ENCODE data around the gene TRIP12. TPM values are rescaled to one million over a fixed set of nuclear protein-coding genes. Genes with fewer than 3 reads are reported as not detected.
A peak's percentile ranks its signal among the peaks of the same experiment; 100 is the strongest.

Gene TRIP12
- total RNA-seq, 2 experiments from 2014 or later: 151 to 178 TPM

DNA sequence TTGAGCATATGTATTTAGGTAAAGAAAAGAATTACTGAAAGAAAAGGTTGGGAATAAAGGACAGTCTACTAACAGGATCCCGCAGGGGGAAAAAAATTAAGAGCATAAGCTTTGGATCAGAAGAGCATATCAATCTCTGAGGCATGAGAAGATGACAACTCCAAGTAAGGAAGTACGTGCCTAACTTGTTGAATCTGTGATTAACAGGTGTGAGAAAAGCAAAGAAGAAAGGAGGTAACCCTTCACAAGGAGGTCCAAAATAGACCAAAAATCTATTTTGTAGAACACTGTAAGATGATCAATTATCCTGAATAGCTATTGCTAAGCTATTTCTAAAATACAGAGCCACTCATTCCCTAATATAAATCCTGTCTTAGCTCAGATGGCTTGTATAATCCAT lies 32.8 kb downstream of the TRIP12 start:
- TF ChIP-seq, protein P1, sequence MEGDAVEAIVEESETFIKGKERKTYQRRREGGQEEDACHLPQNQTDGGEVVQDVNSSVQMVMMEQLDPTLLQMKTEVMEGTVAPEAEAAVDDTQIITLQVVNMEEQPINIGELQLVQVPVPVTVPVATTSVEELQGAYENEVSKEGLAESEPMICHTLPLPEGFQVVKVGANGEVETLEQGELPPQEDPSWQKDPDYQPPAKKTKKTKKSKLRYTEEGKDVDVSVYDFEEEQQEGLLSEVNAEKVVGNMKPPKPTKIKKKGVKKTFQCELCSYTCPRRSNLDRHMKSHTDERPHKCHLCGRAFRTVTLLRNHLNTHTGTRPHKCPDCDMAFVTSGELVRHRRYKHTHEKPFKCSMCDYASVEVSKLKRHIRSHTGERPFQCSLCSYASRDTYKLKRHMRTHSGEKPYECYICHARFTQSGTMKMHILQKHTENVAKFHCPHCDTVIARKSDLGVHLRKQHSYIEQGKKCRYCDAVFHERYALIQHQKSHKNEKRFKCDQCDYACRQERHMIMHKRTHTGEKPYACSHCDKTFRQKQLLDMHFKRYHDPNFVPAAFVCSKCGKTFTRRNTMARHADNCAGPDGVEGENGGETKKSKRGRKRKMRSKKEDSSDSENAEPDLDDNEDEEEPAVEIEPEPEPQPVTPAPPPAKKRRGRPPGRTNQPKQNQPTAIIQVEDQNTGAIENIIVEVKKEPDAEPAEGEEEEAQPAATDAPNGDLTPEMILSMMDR (IDR thresholded peaks at IDR 0.05): no peak
- H3K27ac ChIP-seq (ENCODE audit: low read depth in 1 of 2, low read length in 2 of 2): no peak overlapping the region
- no peak for ATAC-seq (ENCODE audit: poor library complexity)
- intact Hi-C loops (cut with DNase I, micrococcal nuclease): no loop called here
- peaks cover 57% of the 10 kb centered on the region for H3K4me1 Mint-ChIP-seq (ENCODE audit: low read depth)
- H3K36me3 Mint-ChIP-seq (ENCODE audit: low read depth): peaks cover 61% of the 10 kb centered on the region
- no peaks in the 10 kb centered on the region for H3K27me3 ChIP-seq (ENCODE audit: control insufficient read depth in 1 of 2, insufficient read depth in 2 of 2, low read length in 2 of 2)
- ChIA-PET CTCF (interaction anchor here (1.0 to 1.4 kb wide), 2 partner anchors 15 to 88 kb away, joined by 3 to 4 read pairs; no protein-coding TSS in a partner anchor), POLR2A (interaction anchor here (0.8 kb wide), 1 partner anchor 10 kb away, joined by 5 read pairs; no protein-coding TSS in a partner anchor)
- H3K4me3 Mint-ChIP-seq: no peak overlapping the region
- H3K27me3 Mint-ChIP-seq: no peaks in the 10 kb centered on the region
- H3K27ac Mint-ChIP-seq: peak overlapping the region; percentile 15
- no peaks in the 10 kb centered on the region for H3K9me3 ChIP-seq (ENCODE audit: control insufficient read depth in 1 of 2, insufficient read depth in 1 of 2, low read length in 2 of 2)
- H3K4me3 ChIP-seq (ENCODE audit: low read length): no peak overlapping the region
- no peaks in the 10 kb centered on the region for H3K9me3 Mint-ChIP-seq
- peaks cover 3% of the 10 kb centered on the region for H3K4me1 ChIP-seq (ENCODE audit: insufficient read depth, low read length)
- no peak for DNase-seq
- peaks cover 26% of the 10 kb centered on the region for H3K36me3 ChIP-seq (ENCODE audit: insufficient read depth, low read length)

DNA sequence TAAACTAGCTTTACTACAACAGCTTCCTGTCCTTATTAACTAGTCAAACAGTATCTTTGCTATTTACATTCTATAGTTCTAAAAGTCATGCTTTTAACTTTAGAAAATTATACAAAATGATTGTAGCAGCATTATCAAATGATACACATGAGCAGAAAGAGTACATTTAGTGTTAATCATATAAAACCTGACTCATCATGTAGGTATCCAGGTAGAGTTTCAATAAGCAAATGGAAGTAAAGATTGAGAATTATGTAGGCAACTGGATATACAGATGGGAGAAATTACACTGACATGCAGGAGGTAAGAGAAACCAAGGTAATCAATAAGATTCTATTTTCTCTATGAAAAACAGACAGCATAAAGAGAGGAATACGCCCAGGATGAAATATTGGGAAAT lies 33.8 kb downstream of the TRIP12 start:
- Histone ChIP-seq H3K4me3 (ENCODE audit: low read length) (no peak overlapping the region), H3K9me3 (ENCODE audit: control insufficient read depth in 1 of 2, insufficient read depth in 1 of 2, low read length in 2 of 2) (no peaks in the 10 kb centered on the region), H3K27ac (ENCODE audit: low read depth in 1 of 2, low read length in 2 of 2) (no peak overlapping the region), H3K27me3 (ENCODE audit: control insufficient read depth in 1 of 2, insufficient read depth in 2 of 2, low read length in 2 of 2) (no peaks in the 10 kb centered on the region), H3K4me1 (ENCODE audit: insufficient read depth, low read length) (no peaks in the 10 kb centered on the region), H3K36me3 (ENCODE audit: insufficient read depth, low read length) (peaks cover 21% of the 10 kb centered on the region)
- Mint-ChIP-seq H3K27ac (peak overlapping the region; percentile 3), H3K36me3 (ENCODE audit: low read depth) (peaks cover 58% of the 10 kb centered on the region), H3K27me3 (no peaks in the 10 kb centered on the region), H3K4me1 (ENCODE audit: low read depth) (peaks cover 59% of the 10 kb centered on the region), H3K4me3 (no peak overlapping the region), H3K9me3 (no peaks in the 10 kb centered on the region)
- TF ChIP-seq, protein P1 (IDR thresholded peaks at IDR 0.05): no peak
- intact Hi-C loops (cut with DNase I, micrococcal nuclease): no loop called here
- CTCF ChIA-PET: interaction anchor here (1.0 kb wide), 1 partner anchor 87 kb away, joined by 3 read pairs; no protein-coding TSS in a partner anchor
- ATAC-seq (ENCODE audit: poor library complexity) (no peak), DNase-seq (no peak)
- POLR2A ChIA-PET: no interaction called here

DNA sequence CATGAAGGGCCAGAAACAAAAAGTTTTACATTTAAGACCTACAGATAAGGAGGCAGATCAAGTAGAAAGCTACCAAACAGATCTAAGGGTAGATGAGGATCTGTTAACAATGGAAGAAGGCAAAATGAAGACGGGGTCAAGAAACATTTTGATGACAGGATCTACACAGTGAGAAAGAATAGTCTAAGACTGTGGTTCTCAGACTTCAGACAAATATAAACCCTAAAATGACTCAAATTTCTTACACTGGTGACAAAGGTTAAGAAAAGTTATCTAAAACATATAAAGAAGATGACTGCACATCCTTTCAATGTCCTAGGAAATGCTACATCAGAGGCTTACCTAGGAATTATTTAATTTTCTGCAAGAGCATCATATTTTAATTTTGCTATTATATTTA lies 34.4 kb downstream of the TRIP12 start:
- Mint-ChIP-seq H3K4me1 (ENCODE audit: low read depth) (peaks cover 61% of the 10 kb centered on the region), H3K27ac (peak overlapping the region; percentile 47), H3K4me3 (no peak overlapping the region), H3K36me3 (ENCODE audit: low read depth) (peaks cover 55% of the 10 kb centered on the region), H3K27me3 (no peaks in the 10 kb centered on the region), H3K9me3 (no peaks in the 10 kb centered on the region)
- ChIA-PET CTCF (interaction anchor here (0.6 to 1.0 kb wide), 2 partner anchors 23 to 86 kb away, joined by 3 read pairs; no protein-coding TSS in a partner anchor), POLR2A (no interaction called here)
- ATAC-seq (ENCODE audit: poor library complexity) (no peak), DNase-seq (no peak)
- Histone ChIP-seq H3K27me3 (ENCODE audit: control insufficient read depth in 1 of 2, insufficient read depth in 2 of 2, low read length in 2 of 2) (no peaks in the 10 kb centered on the region), H3K9me3 (ENCODE audit: control insufficient read depth in 1 of 2, insufficient read depth in 1 of 2, low read length in 2 of 2) (no peaks in the 10 kb centered on the region), H3K27ac (ENCODE audit: low read depth in 1 of 2, low read length in 2 of 2) (peak overlapping the region in 1 of 2 donors; percentile 11), H3K4me1 (ENCODE audit: insufficient read depth, low read length) (no peaks in the 10 kb centered on the region), H3K36me3 (ENCODE audit: insufficient read depth, low read length) (peaks cover 21% of the 10 kb centered on the region), H3K4me3 (ENCODE audit: low read length) (no peak overlapping the region)
- TF ChIP-seq, protein P1 (IDR thresholded peaks at IDR 0.05): no peak
- intact Hi-C loops (cut with DNase I, micrococcal nuclease): no loop called here
